GM10248 (cell line): ENCODE results near the gene SLC51B.

Experiments
- CTCF ChIA-PET: fragments of 300-600 bp; sonication (Branson Sonifier 250); formaldehyde crosslinking; extraction: SDS; loops from one replicate; lab custom pipeline; 2021; ENCODE audit warnings: antibody characterized with exemption; lab: Yijun Ruan, JAX
- POLR2A ChIA-PET: fragments of 350-650 bp; sonication (Branson Sonifier 250); formaldehyde crosslinking; extraction: SDS; loops from one replicate; lab custom pipeline; 2020; ENCODE audit warnings: antibody characterized with exemption; lab: Yijun Ruan, JAX
- DNase-seq: peaks from one replicate; pipeline ENCODE4 v3.0.0; 2012; ENCODE audit errors: extremely low spot score
- TF ChIP-seq, protein P1 (sequence below): IDR thresholded peaks from 2 replicates; pipeline ENCODE4 v1.5.1; 2012; ENCODE audit warnings: mild to moderate bottlenecking, low read depth; ENCODE audit errors: extremely low read depth, missing control alignments, control extremely low read depth

Gene SLC51B

DNA sequence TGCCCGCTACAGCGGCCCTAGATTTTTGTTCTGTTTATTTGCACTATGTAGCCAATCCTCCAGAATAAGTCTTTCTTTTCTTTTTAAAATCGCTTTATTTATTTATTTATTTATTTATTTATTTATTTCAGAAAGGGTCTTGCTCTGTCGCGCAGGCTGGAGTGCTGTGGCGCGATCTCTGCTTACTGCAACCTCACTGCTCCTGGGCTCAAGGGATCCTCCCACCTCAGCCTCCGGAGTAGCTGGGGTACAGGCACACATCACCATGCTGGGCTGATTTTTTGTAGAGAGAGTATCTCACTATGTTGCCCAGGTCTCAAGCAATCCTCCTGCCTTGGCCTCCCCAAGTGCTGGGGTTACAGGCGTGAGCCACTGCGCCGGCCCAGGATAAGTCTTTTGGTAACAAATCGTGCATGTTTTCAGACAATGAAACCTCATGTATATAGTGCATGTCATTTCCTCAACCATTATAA lies 15.4 kb upstream of the SLC51B start:
- CTCF ChIA-PET = no interaction called here
- no peak for DNase-seq
- POLR2A ChIA-PET = no interaction called here
- TF ChIP-seq, protein P1, sequence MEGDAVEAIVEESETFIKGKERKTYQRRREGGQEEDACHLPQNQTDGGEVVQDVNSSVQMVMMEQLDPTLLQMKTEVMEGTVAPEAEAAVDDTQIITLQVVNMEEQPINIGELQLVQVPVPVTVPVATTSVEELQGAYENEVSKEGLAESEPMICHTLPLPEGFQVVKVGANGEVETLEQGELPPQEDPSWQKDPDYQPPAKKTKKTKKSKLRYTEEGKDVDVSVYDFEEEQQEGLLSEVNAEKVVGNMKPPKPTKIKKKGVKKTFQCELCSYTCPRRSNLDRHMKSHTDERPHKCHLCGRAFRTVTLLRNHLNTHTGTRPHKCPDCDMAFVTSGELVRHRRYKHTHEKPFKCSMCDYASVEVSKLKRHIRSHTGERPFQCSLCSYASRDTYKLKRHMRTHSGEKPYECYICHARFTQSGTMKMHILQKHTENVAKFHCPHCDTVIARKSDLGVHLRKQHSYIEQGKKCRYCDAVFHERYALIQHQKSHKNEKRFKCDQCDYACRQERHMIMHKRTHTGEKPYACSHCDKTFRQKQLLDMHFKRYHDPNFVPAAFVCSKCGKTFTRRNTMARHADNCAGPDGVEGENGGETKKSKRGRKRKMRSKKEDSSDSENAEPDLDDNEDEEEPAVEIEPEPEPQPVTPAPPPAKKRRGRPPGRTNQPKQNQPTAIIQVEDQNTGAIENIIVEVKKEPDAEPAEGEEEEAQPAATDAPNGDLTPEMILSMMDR = no peak

DNA sequence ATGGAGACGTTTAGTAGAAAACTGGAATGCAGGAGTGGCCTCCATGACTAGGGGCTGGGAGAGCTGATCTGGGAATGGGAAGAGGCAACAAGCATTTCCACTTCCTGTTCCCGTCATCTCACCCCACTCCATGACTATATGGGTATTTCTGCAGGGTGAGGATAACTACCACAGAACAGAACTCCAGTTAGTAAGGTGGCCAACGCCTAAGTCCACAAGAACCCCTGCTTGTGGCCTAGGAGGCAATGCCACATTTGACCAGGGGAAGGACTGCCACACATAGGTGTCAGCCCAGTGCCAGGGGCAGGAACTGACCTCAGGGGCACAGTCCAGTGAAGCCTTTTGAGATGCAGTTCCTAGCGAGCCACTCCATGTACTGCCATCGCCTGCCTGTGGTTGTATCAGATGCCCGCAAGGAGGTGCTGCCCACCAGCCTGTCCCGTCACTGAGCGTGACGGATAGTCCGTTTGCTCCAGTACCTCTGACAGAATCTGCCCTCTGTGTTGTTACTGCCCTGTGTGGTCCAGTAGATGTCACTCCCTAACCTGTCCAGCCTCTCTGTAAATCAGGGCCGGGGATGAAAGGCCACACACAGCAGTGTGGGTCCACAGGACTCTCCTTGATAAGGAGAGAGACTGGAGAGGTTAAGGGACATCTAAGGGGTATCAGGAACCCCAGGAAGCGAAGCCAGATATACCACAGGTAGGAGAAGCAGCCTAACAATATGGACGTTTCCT lies 12.2 kb upstream of the SLC51B start:
- POLR2A ChIA-PET = interaction anchor here (2.6 kb wide), 1 partner anchor 272 kb away, joined by 9 read pairs; the partner anchor contains the start of gene RNU5B-1
- CTCF ChIA-PET = interaction anchor here (0.9 to 2.5 kb wide), 17 partner anchors 9 to 368 kb away, joined by 3 to 22 read pairs (median 4); partner anchors contain the start of genes KBTBD13 and SPG21
- no peak for DNase-seq

DNA sequence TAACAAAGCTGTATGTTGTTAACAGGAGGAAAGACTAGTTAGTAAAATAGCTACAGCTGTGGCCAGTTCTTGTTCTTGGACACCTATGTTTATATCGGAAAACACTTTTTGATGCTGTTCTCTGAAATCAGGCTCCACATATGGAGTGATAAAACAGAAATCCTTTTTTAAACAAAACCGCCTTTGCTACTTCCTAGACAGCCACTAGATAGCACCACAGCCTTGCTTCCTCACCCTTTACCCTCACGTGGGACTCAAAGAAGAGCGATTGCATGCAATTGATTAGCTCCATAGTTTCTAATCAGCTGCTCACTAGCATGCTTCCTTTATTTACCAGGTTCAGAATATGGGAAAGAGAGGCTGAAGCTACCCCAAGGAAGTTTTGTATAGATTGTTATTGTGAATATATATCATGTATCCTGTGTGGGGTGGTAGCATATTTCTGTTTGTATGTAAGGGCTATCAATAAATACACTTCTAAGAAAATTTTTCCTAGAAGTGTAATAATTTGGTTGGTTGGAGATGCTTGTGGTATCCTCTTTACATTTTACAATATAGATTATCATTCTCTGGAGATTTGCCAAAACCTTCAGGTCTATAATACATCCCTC lies 11.4 kb upstream of the SLC51B start:
- DNase-seq = peak; percentile 60
- ChIA-PET POLR2A (interaction anchor here (1.0 to 2.6 kb wide), 2 partner anchors 264 to 271 kb away, joined by 5 to 9 read pairs; partner anchors contain the start of gene RNU5B-1), CTCF (interaction anchor here (0.6 to 2.5 kb wide), 27 partner anchors 9 to 367 kb away, joined by 3 to 22 read pairs (median 4); partner anchors contain the start of genes KBTBD13, PARP16, RNU5B-1 and SPG21)
- TF ChIP-seq, protein P1 = peak; percentile 69

More for the DNA sequence above, 12.2 kb upstream of the SLC51B start:
- TF ChIP-seq, protein P1 = peak; percentile 50

GRCh38 chr15:65034719-65035118 lies 10.5 kb upstream of the SLC51B start:
- TF ChIP-seq, protein P1 = no peak
- no peak for DNase-seq
- POLR2A ChIA-PET = interaction anchor here (1.0 to 2.6 kb wide), 2 partner anchors 263 to 270 kb away, joined by 5 to 9 read pairs; partner anchors contain the start of gene RNU5B-1
- CTCF ChIA-PET = interaction anchor here (0.8 to 2.5 kb wide), 12 partner anchors 9 to 237 kb away, joined by 3 to 22 read pairs (median 5); partner anchors contain the start of gene KBTBD13

DNA sequence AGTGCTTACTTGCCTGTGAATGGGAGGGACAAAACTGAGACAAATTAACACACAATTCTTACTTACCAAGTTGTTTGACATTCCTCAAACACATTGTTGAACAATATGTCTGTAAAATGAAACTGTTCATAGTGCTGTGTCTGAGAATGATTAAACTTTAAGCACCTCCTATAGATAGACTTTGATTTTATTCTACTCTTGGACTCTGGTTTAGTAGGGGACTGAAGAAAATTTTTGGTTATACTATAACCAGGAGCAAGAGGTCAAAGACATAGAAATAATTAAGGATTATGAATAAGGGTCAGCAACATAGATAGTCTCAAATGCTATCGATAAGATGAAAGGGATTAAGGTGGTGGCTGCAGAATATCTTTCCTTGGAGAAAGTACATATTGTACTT lies 7.9 kb upstream of the SLC51B start:
- TF ChIP-seq, protein P1 = no peak
- ChIA-PET POLR2A (no interaction called here), CTCF (no interaction called here)
- no peak for DNase-seq

- DNase-seq = no peak
- POLR2A ChIA-PET = interaction anchor here (0.6 kb wide), 1 partner anchor 76 kb away, joined by 3 read pairs; no protein-coding TSS in a partner anchor
These were observed 6.8 kb upstream of the SLC51B start for GRCh38 chr15:65038428-65038827.

More at GRCh38 chr15:65038428-65038827, 6.8 kb upstream of the SLC51B start:
- TF ChIP-seq, protein P1 = no peak
- CTCF ChIA-PET = interaction anchor here (2.5 kb wide), 1 partner anchor 13 kb away, joined by 12 read pairs; no protein-coding TSS in a partner anchor
